HEK293 (cell line): ENCODE results near the gene MCF2L.

ENCODE experiments used
- CTCF ChIA-PET: fragments of 350-600 bp; formaldehyde crosslinking; extraction: SDS; loops from one replicate; lab custom pipeline; 2021; ENCODE audit warnings: antibody characterized with exemption; lab: Yijun Ruan, JAX
- POLR2A ChIA-PET: fragments of 300-600 bp; formaldehyde crosslinking; extraction: SDS; loops from one replicate; lab custom pipeline; 2020; ENCODE audit warnings: antibody characterized with exemption, inconsistent platforms; lab: Yijun Ruan, JAX
- H3K27ac ChIP-seq: fragments of 200-500 bp; sonication (Bioruptor generic); 2 replicates; pipeline ENCODE4 v1.5.1; 2014; ENCODE audit warnings: low read depth, low read length, control low read depth, inconsistent platforms; ENCODE audit errors: extremely low read depth
- H3K36me3 ChIP-seq, 2 experiments: fragments of 200-500 bp in 1 of 2; sonication (Bioruptor generic) in 1 of 2; 1 replicate in 1 of 2; 2 replicates in 1 of 2; pipeline ENCODE4 v1.5.1; 2014 to 2017; ENCODE audit warnings: inconsistent platforms in 2 of 2, low read length in 2 of 2; ENCODE audit not compliant: control insufficient read depth in 2 of 2, insufficient read depth in 1 of 2
- H3K4me1 ChIP-seq: fragments of 200-500 bp; sonication (Bioruptor generic); 2 replicates; pipeline ENCODE4 v1.5.1; 2014; ENCODE audit warnings: mild to moderate bottlenecking, low read length, inconsistent platforms; ENCODE audit not compliant: control insufficient read depth, insufficient read depth
- H3K4me3 ChIP-seq: 2 replicates; pipeline ENCODE4 v1.5.1; 2011; ENCODE audit warnings: low read depth, mild to moderate bottlenecking, control low read depth, low read length, moderate library complexity
- H3K9me3 ChIP-seq: fragments of 200-500 bp; sonication (Bioruptor generic); 2 replicates; pipeline ENCODE4 v1.5.1; 2014; ENCODE audit warnings: low read depth, low read length, inconsistent platforms; ENCODE audit not compliant: control insufficient read depth, insufficient read depth
- HOXA7 ChIP-seq: sonication (generic); formaldehyde crosslinking; IDR thresholded peaks from 2 replicates; pipeline ENCODE4 v1.8.1; 2022; ENCODE audit warnings: missing genetic modification reagents, borderline replicate concordance
- KLF8 ChIP-seq: fragments of 450-650 bp; formaldehyde crosslinking; IDR thresholded peaks from 2 replicates; pipeline ENCODE4 v1.5.1; 2016; ENCODE audit warnings: missing biosample characterization, missing genetic modification characterization
- PRDM1 ChIP-seq: fragments of 450-650 bp; formaldehyde crosslinking; IDR thresholded peaks from 2 replicates; pipeline ENCODE4; 2016; ENCODE audit warnings: missing biosample characterization, missing genetic modification characterization
- SP3 ChIP-seq: fragments of 450-650 bp; formaldehyde crosslinking; IDR thresholded peaks from 2 replicates; pipeline ENCODE4 v1.5.1; 2016; ENCODE audit warnings: missing biosample characterization, missing genetic modification characterization
- ZBTB20 ChIP-seq: fragments of 450-650 bp; formaldehyde crosslinking; IDR thresholded peaks from 2 replicates; pipeline ENCODE4 v1.5.1; 2016; ENCODE audit warnings: missing biosample characterization, missing genetic modification characterization
- ZBTB8A ChIP-seq: fragments of 450-650 bp; formaldehyde crosslinking; IDR thresholded peaks from 2 replicates; pipeline ENCODE4 v1.5.1; 2016; ENCODE audit warnings: missing biosample characterization, missing genetic modification characterization
- ZIC2 ChIP-seq: fragments of 450-650 bp; formaldehyde crosslinking; IDR thresholded peaks from 2 replicates; pipeline ENCODE4 v1.5.1; 2016; ENCODE audit warnings: missing biosample characterization, missing genetic modification characterization
- ZNF133 ChIP-seq: fragments of 450-650 bp; formaldehyde crosslinking; IDR thresholded peaks from 2 replicates; pipeline ENCODE4 v1.5.1; 2016; ENCODE audit warnings: missing biosample characterization, missing genetic modification characterization
- ZNF148 ChIP-seq: fragments of 450-650 bp; formaldehyde crosslinking; IDR thresholded peaks from 2 replicates; pipeline ENCODE4 v1.5.0; 2017; ENCODE audit warnings: missing biosample characterization, missing genetic modification characterization, borderline replicate concordance
- ZNF19 ChIP-seq: fragments of 450-650 bp; formaldehyde crosslinking; IDR thresholded peaks from 2 replicates; pipeline ENCODE4; 2016; ENCODE audit warnings: missing biosample characterization, missing genetic modification characterization, low read depth
- ZNF2 ChIP-seq: fragments of 450-650 bp; formaldehyde crosslinking; IDR thresholded peaks from 2 replicates; pipeline ENCODE4 v1.5.1; 2016; ENCODE audit warnings: missing biosample characterization, missing genetic modification characterization
- ZNF221 ChIP-seq: fragments of 450-650 bp; formaldehyde crosslinking; IDR thresholded peaks from 2 replicates; pipeline ENCODE4 v1.5.1; 2017; ENCODE audit warnings: missing biosample characterization, missing genetic modification characterization, borderline replicate concordance
- ZNF223 ChIP-seq: fragments of 450-650 bp; formaldehyde crosslinking; IDR thresholded peaks from 2 replicates; pipeline ENCODE4 v1.5.1; 2016; ENCODE audit warnings: missing biosample characterization, missing genetic modification characterization
- ZNF23 ChIP-seq: fragments of 450-650 bp; formaldehyde crosslinking; IDR thresholded peaks from 2 replicates; pipeline ENCODE4 v1.5.1; 2016; ENCODE audit warnings: missing biosample characterization, missing genetic modification characterization, borderline replicate concordance
- ZNF37A ChIP-seq: fragments of 450-650 bp; IDR thresholded peaks from 2 replicates; pipeline ENCODE4 v1.5.1; 2018; ENCODE audit warnings: missing biosample characterization, missing genetic modification characterization
- ZNF513 ChIP-seq: fragments of 450-650 bp; IDR thresholded peaks from 2 replicates; pipeline ENCODE4 v1.5.1; 2018; ENCODE audit warnings: missing biosample characterization, missing genetic modification characterization
- ZNF549 ChIP-seq: fragments of 450-650 bp; IDR thresholded peaks from 2 replicates; pipeline ENCODE4 v1.5.1; 2018; ENCODE audit warnings: missing biosample characterization, missing genetic modification characterization, mild to moderate bottlenecking, inconsistent platforms, moderate library complexity
- ZNF585B ChIP-seq: fragments of 450-650 bp; formaldehyde crosslinking; IDR thresholded peaks from 2 replicates; pipeline ENCODE4 v1.5.1; 2016; ENCODE audit warnings: missing biosample characterization, missing genetic modification characterization
- ZNF626 ChIP-seq: fragments of 450-650 bp; sonication (Bioruptor Pico); formaldehyde crosslinking; IDR thresholded peaks from 2 replicates; pipeline ENCODE4 v1.5.1; 2018; ENCODE audit warnings: missing biosample characterization, missing genetic modification characterization, inconsistent platforms
- TF ChIP-seq, protein P1 (sequence below): fragments of 450-650 bp; formaldehyde crosslinking; conservative IDR thresholded peaks from 2 replicates; pipeline ENCODE4 v1.5.1; 2016; ENCODE audit warnings: low read depth, missing biosample characterization, missing genetic modification characterization
- TF ChIP-seq, protein P2 (sequence below): fragments of 450-650 bp; formaldehyde crosslinking; IDR thresholded peaks from 2 replicates; pipeline ENCODE4 v1.5.1; 2016; ENCODE audit warnings: missing biosample characterization, missing genetic modification characterization

Gene MCF2L

GRCh38 chr13:112978561-112979405 is 9.8 kb downstream of the MCF2L start:
- TF ChIP-seq ZNF133 (tag by site-specific recombination) (no peak), PRDM1 (no peak), ZNF23 (tag by site-specific recombination) (no peak), ZNF626 (tag by site-specific recombination) (no peak), ZNF19 (tag by site-specific recombination) (no peak), KLF8 (tag by site-specific recombination) (no peak), ZNF148 (no peak)
- Histone ChIP-seq H3K4me1 (no peaks in the 10 kb centered on the region), H3K36me3 (no peaks in the 10 kb centered on the region), H3K9me3 (no peaks in the 10 kb centered on the region), H3K27ac (no peak overlapping the region), H3K4me3 (no peak overlapping the region)
- ChIA-PET POLR2A (no interaction called here), CTCF (no interaction called here)

DNA sequence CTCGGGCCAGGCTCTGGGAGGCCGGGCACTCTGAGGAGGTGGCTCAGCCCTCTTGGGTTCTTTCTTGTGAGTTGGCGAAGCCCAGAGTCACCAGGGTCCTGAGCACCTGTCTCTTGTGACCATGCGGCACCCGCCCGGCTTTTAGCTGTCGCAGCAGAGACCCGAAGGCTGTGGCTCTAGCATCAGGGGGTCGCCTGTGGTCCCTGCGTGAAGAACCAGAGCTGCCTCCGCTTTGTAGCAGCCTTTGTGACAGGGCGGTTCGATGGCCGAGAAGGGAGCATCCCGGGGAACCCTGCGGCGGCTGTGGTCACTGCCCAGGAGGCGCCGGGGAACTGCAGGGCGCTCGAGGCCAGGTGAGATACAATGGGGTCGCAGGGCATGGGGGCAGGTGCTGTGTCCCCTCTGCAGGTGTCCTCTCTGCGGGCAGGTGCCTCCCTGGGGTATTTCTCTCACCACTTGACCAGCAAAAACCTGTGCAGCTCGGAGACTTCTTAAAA is 10.4 kb downstream of the MCF2L start:
- H3K36me3 ChIP-seq: no peaks in the 10 kb centered on the region
- no peak overlapping the region for H3K4me3 ChIP-seq
- no peaks in the 10 kb centered on the region for H3K9me3 ChIP-seq
- H3K4me1 ChIP-seq: no peaks in the 10 kb centered on the region
- ChIA-PET POLR2A (no interaction called here), CTCF (interaction anchor here (0.5 kb wide), 1 partner anchor 259 kb away, joined by 4 read pairs; no protein-coding TSS in a partner anchor)
- no peak overlapping the region for H3K27ac ChIP-seq
- TF ChIP-seq ZNF223 (tag by site-specific recombination): no peak
- no peak for TF ChIP-seq ZIC2 (tag by site-specific recombination)
- no peak for TF ChIP-seq ZNF549 (tag by site-specific recombination)
- no peak for TF ChIP-seq ZNF37A (tag by site-specific recombination)
- no peak for TF ChIP-seq SP3 (tag by site-specific recombination)
- TF ChIP-seq ZBTB8A: no peak
- no peak for TF ChIP-seq ZNF148
- TF ChIP-seq ZNF2: no peak
- no peak for TF ChIP-seq HOXA7 (CRISPR knock-in tag)
- TF ChIP-seq ZNF513 (tag by site-specific recombination): no peak
- TF ChIP-seq ZNF585B (tag by site-specific recombination): no peak
- TF ChIP-seq, protein P1, sequence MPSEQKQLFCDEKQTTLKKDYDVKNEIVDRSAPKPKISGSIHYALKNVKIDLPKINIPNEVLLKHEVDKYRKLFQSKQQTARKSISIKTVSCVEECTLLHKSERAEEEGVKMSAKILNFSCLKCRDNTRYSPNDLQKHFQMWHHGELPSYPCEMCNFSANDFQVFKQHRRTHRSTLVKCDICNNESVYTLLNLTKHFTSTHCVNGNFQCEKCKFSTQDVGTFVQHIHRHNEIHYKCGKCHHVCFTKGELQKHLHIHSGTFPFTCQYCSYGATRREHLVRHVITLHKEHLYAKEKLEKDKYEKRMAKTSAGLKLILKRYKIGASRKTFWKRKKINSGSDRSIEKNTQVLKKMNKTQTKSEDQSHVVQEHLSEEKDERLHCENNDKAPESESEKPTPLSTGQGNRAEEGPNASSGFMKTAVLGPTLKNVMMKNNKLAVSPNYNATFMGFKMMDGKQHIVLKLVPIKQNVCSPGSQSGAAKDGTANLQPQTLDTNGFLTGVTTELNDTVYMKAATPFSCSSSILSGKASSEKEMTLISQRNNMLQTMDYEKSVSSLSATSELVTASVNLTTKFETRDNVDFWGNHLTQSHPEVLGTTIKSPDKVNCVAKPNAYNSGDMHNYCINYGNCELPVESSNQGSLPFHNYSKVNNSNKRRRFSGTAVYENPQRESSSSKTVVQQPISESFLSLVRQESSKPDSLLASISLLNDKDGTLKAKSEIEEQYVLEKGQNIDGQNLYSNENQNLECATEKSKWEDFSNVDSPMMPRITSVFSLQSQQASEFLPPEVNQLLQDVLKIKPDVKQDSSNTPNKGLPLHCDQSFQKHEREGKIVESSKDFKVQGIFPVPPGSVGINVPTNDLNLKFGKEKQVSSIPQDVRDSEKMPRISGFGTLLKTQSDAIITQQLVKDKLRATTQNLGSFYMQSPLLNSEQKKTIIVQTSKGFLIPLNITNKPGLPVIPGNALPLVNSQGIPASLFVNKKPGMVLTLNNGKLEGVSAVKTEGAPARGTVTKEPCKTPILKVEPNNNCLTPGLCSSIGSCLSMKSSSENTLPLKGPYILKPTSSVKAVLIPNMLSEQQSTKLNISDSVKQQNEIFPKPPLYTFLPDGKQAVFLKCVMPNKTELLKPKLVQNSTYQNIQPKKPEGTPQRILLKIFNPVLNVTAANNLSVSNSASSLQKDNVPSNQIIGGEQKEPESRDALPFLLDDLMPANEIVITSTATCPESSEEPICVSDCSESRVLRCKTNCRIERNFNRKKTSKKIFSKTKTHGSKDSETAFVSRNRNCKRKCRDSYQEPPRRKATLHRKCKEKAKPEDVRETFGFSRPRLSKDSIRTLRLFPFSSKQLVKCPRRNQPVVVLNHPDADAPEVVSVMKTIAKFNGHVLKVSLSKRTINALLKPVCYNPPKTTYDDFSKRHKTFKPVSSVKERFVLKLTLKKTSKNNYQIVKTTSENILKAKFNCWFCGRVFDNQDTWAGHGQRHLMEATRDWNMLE: no peak
- no peak for TF ChIP-seq ZBTB20 (tag by site-specific recombination)
- TF ChIP-seq ZNF221 (tag by site-specific recombination): no peak
- TF ChIP-seq, protein P2, sequence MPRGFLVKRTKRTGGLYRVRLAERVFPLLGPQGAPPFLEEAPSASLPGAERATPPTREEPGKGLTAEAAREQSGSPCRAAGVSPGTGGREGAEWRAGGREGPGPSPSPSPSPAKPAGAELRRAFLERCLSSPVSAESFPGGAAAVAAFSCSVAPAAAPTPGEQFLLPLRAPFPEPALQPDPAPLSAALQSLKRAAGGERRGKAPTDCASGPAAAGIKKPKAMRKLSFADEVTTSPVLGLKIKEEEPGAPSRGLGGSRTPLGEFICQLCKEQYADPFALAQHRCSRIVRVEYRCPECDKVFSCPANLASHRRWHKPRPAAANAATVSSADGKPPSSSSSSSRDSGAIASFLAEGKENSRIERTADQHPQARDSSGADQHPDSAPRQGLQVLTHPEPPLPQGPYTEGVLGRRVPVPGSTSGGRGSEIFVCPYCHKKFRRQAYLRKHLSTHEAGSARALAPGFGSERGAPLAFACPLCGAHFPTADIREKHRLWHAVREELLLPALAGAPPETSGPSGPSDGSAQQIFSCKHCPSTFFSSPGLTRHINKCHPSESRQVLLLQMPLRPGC: no peak
